ENCODE measurements around the gene SIK2.

- TF ChIP-seq CTCF (conservative IDR thresholded peaks at IDR 0.05; ENCODE audit: low read depth, low read length) (no peak), EZH2 (IDR thresholded peaks at IDR 0.05; ENCODE audit: low read length, unreplicated experiment) (no peak)
Observed at GRCh38 chr11:111736621-111737443, 134.6 kb downstream of the SIK2 start.

Data from PC-3 (cell line).